Omental fat pad (tissue), 4 donors: ENCODE measurements around the gene FAT2. TPM values are rescaled to one million over a fixed set of nuclear protein-coding genes. Genes with fewer than 3 reads are reported as not detected.

Experiments used
- ATAC-seq: fragments of 150-250 bp; one replicate; pipeline ENCODE4 v1.9.1; 2016; ENCODE audit warnings: mild to moderate bottlenecking, moderate library complexity; ENCODE audit not compliant: low FRiP score
- DNase-seq: peaks from one replicate; pipeline ENCODE4 v3.0.0-alpha.2; 2019; ENCODE audit warnings: low spot score
- total RNA-seq, 4 donors: library from RNA; depleted of rRNA; stranded (reverse); fragments of >200 nt; gene quantifications; one replicate each; pipeline ENCODE4 v1.1.0, GENCODE V29; 2016
- TF ChIP-seq, protein P1 (sequence below), 3 donors: fragments of 450-650 bp; IDR thresholded peaks; one replicate each; pipeline ENCODE4 v1.5.1; 2016 to 2017; ENCODE audit warnings: antibody characterized with exemption in 3 of 3, mild to moderate bottlenecking in 3 of 3, moderate library complexity in 2 of 3

Gene FAT2
- total RNA-seq, 4 donors from 2014 or later: 0.24 to 0.25 TPM; not detected in 2

DNA sequence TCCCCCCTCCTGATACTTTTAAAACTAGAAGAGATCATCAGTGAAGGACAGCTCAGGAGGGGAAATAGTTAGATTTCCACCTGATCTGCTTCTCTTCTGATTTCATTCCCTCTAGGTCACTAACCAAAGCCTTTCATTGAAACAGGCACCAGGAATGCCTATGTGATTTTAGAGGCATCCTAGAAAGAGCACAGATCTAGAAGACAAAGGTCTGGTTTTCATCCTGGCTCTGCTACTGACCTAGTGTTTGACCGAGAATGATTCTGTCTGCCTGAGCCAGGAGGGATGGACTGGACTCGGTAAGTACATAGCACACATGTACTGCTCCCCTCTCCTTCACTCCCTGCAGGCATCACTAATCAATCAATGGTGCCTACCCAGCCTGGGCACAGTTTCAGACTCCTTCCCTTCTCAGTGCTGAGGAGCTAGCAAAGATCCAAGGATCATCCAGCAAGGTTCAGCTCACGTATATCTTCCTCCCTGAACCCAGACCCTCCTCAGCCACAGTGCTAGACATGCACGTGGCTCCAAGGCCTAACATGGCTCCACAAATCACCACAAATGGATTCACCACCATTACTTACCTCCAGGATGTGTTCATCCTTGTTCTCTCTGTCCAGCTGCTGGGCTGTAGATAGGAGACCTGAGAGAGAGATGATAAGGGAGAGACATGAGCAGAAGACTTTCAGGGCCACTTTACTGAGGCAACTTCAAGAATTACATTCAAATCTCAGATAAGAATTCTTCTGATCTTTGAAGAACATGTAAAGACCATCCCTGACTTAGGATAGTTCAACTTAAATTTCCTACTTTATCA is 35.2 kb downstream of the FAT2 start:
- no peak for DNase-seq
- ATAC-seq: no peak
- TF ChIP-seq, protein P1, sequence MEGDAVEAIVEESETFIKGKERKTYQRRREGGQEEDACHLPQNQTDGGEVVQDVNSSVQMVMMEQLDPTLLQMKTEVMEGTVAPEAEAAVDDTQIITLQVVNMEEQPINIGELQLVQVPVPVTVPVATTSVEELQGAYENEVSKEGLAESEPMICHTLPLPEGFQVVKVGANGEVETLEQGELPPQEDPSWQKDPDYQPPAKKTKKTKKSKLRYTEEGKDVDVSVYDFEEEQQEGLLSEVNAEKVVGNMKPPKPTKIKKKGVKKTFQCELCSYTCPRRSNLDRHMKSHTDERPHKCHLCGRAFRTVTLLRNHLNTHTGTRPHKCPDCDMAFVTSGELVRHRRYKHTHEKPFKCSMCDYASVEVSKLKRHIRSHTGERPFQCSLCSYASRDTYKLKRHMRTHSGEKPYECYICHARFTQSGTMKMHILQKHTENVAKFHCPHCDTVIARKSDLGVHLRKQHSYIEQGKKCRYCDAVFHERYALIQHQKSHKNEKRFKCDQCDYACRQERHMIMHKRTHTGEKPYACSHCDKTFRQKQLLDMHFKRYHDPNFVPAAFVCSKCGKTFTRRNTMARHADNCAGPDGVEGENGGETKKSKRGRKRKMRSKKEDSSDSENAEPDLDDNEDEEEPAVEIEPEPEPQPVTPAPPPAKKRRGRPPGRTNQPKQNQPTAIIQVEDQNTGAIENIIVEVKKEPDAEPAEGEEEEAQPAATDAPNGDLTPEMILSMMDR (IDR thresholded peaks at IDR 0.05): no peak

GRCh38 chr5:151553695-151554094 is 37.4 kb downstream of the FAT2 start:
- ATAC-seq (no peak), DNase-seq (no peak)
- TF ChIP-seq, protein P1 (IDR thresholded peaks at IDR 0.05): no peak

GRCh38 chr5:151553130-151553670 is 37.9 kb downstream of the FAT2 start:
- TF ChIP-seq, protein P1 (IDR thresholded peaks at IDR 0.05): no peak
- no peak for ATAC-seq
- DNase-seq: no peak

- DNase-seq (no peak), ATAC-seq (no peak)
- TF ChIP-seq, protein P1 (IDR thresholded peaks at IDR 0.05): no peak
Observed at GRCh38 chr5:151551985-151552384, 39.1 kb downstream of the FAT2 start.

DNA sequence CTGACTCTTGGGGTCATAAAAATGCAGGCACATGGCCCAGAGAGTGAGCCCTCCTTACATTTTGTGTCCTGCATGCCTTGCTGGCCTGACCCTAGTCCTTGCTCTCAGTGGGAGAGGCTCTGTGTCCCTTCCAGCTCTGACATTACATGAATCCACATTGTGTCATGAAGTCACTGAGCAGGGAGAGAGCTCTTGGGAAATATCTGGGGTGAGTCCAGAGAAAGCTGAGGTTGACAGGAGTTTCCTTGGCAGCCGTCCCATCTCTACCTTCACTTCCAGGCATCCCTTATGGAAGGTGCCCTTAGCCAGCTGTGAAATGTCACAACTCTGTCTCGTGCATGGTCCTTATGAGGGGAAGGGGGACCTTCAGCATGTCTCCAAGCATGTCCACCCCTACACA is 41.0 kb downstream of the FAT2 start:
- ATAC-seq (no peak), DNase-seq (no peak)
- TF ChIP-seq, protein P1 (IDR thresholded peaks at IDR 0.05): no peak

DNA sequence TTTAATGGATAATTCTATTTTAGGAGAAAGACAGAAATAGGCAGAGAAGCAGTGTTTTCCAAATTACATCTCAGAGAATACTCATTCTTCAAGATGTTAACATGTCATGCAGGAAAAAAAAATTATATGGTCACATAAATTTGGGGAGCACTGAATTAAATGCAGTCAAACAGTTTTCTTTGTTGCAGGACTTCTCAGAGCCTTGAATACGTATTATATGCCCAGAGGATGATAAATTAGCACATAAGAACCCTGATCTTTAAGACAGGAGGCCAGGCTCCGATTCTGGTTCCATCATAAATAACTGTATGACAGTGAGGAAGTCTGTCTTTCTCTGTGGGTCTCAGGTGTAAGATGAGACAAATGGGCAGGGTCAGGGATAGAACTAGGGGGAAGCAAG is 41.4 kb downstream of the FAT2 start:
- DNase-seq: no peak
- TF ChIP-seq, protein P1 (IDR thresholded peaks at IDR 0.05): no peak
- no peak for ATAC-seq

DNA sequence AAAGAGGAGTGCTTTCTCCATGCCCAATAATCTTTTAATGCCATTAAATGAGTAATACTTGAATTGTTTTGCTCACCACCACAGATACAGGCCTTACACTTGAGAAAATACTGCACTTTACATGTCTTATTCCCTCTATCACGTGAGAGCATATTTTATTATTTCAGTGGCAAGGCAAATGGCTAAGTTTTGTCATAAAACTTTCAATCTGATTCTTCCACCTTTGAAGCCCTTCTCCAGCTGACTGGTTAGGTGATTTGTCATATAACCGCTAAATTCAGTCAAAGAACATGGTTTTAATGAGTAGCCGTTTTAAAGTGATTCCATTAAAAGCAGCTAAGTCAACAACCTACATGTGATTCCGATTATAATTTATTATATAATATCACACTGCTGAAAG is 43.8 kb downstream of the FAT2 start:
- TF ChIP-seq, protein P1 (IDR thresholded peaks at IDR 0.05): no peak
- ATAC-seq: no peak
- DNase-seq: no peak
